ENCODE results near the gene CNKSR3.
A peak's percentile ranks its signal among the peaks of the same experiment; 100 is the strongest.

Gene CNKSR3

DNA sequence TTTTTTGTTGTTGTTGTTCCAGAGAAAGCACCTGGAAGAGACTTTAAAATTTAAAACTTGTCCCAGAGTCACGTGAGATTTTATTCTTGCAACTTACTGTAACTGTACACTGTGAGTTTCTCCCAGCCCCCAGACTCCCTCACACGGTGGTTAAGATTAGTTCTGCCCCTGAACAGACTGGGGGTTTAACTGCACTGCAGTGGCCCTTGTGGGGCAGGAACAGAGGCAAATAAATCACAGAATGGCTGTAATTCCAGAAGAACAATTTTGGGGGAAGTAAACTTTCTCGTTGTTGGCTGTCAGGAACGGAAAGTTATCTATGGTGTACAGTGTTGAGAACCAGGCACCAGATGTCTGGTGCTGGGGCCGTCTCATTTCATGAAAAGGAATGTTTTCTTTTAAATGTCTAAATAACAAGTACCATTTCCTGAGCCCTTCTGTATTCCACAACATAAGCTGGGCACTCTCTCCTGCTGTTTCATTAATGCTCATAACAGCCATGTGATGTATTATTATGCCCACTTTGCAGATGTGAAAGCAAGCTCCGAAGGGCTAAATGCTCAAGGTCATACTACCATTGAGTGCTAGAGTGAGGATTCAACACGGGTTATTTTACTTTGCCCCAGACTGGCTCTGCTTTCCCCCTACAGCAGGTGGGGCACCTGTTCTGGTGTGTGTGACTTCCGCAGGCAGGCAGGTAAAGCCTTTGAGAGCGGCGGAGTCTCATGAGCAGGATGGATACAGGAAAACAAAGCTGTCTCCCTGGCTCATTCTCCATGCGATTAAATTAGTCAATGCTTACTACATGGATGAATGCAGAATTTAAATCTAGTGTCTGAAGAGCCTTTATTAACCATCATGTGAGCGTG, 30.5 kb downstream of the CNKSR3 start:
- Histone ChIP-seq H3K14ac (ENCODE audit: low read length) (no peak overlapping the region), H3K79me1 (ENCODE audit: low read depth, low read length) (peaks cover 10% of the 10 kb centered on the region), H3K27ac (replicated peaks; ENCODE audit: low read length) (no peak overlapping the region), H3K4me3 (ENCODE audit: low read length in 2 of 2) (no peak overlapping the region), H3K4ac (ENCODE audit: low read length) (no peak overlapping the region), H3K27me3 (ENCODE audit: control insufficient read depth in 3 of 3, insufficient read depth in 3 of 3, low read depth in 1 of 3, low read length in 3 of 3) (no peaks in the 10 kb centered on the region), H3K18ac (ENCODE audit: low read length) (no peak overlapping the region), H2BK15ac (ENCODE audit: low read length) (no peak overlapping the region), H2BK5ac (ENCODE audit: low read length) (no peak overlapping the region), H3K4me1 (ENCODE audit: control insufficient read depth in 2 of 2, insufficient read depth in 1 of 2, low read depth in 1 of 2, low read length in 2 of 2) (peaks cover 10 to 26% of the 10 kb centered on the region in 2 donors), H3K4me2 (ENCODE audit: insufficient read depth, low read length, poor library complexity, severe bottlenecking) (no peak overlapping the region), H2AK5ac (ENCODE audit: low read depth, low read length) (no peak overlapping the region), H4K8ac (ENCODE audit: low read depth, low read length) (no peak overlapping the region), H2BK120ac (ENCODE audit: low read depth, low read length) (no peak overlapping the region), H4K91ac (ENCODE audit: low read depth, low read length, poor library complexity) (no peak overlapping the region), H3K9ac (ENCODE audit: low read depth, low read length, poor library complexity) (no peak overlapping the region), H3K36me3 (replicated peaks in 1 of 2; ENCODE audit: control insufficient read depth in 2 of 2, insufficient read depth in 2 of 2, low read length in 2 of 2) (no peaks in the 10 kb centered on the region), H3K9me3 (replicated peaks in 1 of 2; ENCODE audit: control insufficient read depth in 2 of 2, insufficient read depth in 1 of 2, low read depth in 1 of 2, low read length in 2 of 2) (no peaks in the 10 kb centered on the region), H2BK12ac (ENCODE audit: low read length) (no peak overlapping the region), H2AFZ (ENCODE audit: low read length) (no peak overlapping the region), H3K23ac (ENCODE audit: low read depth, low read length, poor library complexity) (no peak overlapping the region)
- no peak for DNase-seq (ENCODE audit: low spot score)
- WGBS, 2 donors (ENCODE audit: extremely low coverage in 2 of 2, insufficient read length in 2 of 2, insufficient replicate concordance in 1 of 2) = no CpG with 5 or more reads among the region's 12 CpGs

DNA sequence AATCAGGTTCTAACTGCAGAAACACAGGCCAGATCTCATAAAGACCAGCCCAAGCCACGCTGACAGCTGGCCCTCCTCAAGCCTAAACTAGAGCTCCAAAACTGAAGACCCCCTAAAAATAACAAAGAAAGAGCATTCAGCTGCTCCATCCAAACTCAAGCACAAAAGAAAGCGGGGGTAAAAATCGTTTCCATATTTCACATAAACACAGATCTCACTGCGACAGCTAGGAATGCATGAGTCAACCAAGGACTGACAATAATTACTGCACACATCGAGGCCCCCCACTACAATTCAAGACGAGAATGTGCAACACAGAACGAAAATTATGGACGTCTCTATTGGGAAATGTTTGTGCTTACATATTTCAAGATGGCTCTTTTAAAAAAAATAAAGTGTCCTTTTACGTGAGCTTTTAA, 31.1 kb downstream of the CNKSR3 start:
- Histone ChIP-seq H3K27ac (replicated peaks; ENCODE audit: low read length) (no peak overlapping the region), H2AK5ac (ENCODE audit: low read depth, low read length) (no peak overlapping the region), H3K27me3 (ENCODE audit: control insufficient read depth in 3 of 3, insufficient read depth in 3 of 3, low read depth in 1 of 3, low read length in 3 of 3) (no peaks in the 10 kb centered on the region), H3K79me1 (ENCODE audit: low read depth, low read length) (peaks cover 10% of the 10 kb centered on the region), H4K91ac (ENCODE audit: low read depth, low read length, poor library complexity) (no peak overlapping the region), H3K14ac (ENCODE audit: low read length) (no peak overlapping the region), H3K36me3 (replicated peaks in 1 of 2; ENCODE audit: control insufficient read depth in 2 of 2, insufficient read depth in 2 of 2, low read length in 2 of 2) (no peaks in the 10 kb centered on the region), H3K4me1 (ENCODE audit: control insufficient read depth in 2 of 2, insufficient read depth in 1 of 2, low read depth in 1 of 2, low read length in 2 of 2) (peaks cover 10 to 26% of the 10 kb centered on the region in 2 donors), H3K4me3 (ENCODE audit: low read length in 2 of 2) (no peak overlapping the region), H3K23ac (ENCODE audit: low read depth, low read length, poor library complexity) (no peak overlapping the region), H2BK120ac (ENCODE audit: low read depth, low read length) (no peak overlapping the region), H3K4me2 (ENCODE audit: insufficient read depth, low read length, poor library complexity, severe bottlenecking) (no peak overlapping the region), H4K8ac (ENCODE audit: low read depth, low read length) (no peak overlapping the region), H2BK5ac (ENCODE audit: low read length) (no peak overlapping the region), H3K9ac (ENCODE audit: low read depth, low read length, poor library complexity) (no peak overlapping the region), H3K9me3 (replicated peaks in 1 of 2; ENCODE audit: control insufficient read depth in 2 of 2, insufficient read depth in 1 of 2, low read depth in 1 of 2, low read length in 2 of 2) (no peaks in the 10 kb centered on the region), H3K18ac (ENCODE audit: low read length) (no peak overlapping the region), H2BK12ac (ENCODE audit: low read length) (no peak overlapping the region), H2BK15ac (ENCODE audit: low read length) (no peak overlapping the region), H2AFZ (ENCODE audit: low read length) (peak overlapping the region; percentile 55), H3K4ac (ENCODE audit: low read length) (no peak overlapping the region)
- no CpG with 5 or more reads among the region's 9 CpGs for WGBS, 2 donors (ENCODE audit: extremely low coverage in 2 of 2, insufficient read length in 2 of 2, insufficient replicate concordance in 1 of 2)
- DNase-seq (ENCODE audit: low spot score) = no peak

- no peak overlapping the region for H4K8ac ChIP-seq (ENCODE audit: low read depth, low read length)
- H3K18ac ChIP-seq (ENCODE audit: low read length) = no peak overlapping the region
- no peak for DNase-seq (ENCODE audit: low spot score)
- no peak overlapping the region for H2BK120ac ChIP-seq (ENCODE audit: low read depth, low read length)
- H3K4me1 ChIP-seq (ENCODE audit: control insufficient read depth in 2 of 2, insufficient read depth in 1 of 2, low read depth in 1 of 2, low read length in 2 of 2) = peaks cover 10 to 26% of the 10 kb centered on the region in 2 donors
- peaks cover 10% of the 10 kb centered on the region for H3K79me1 ChIP-seq (ENCODE audit: low read depth, low read length)
- no peak overlapping the region for H2BK5ac ChIP-seq (ENCODE audit: low read length)
- no peaks in the 10 kb centered on the region for H3K27me3 ChIP-seq (ENCODE audit: control insufficient read depth in 3 of 3, insufficient read depth in 3 of 3, low read depth in 1 of 3, low read length in 3 of 3)
- no peak overlapping the region for H3K4me3 ChIP-seq (ENCODE audit: low read length in 2 of 2)
- H3K4me2 ChIP-seq (ENCODE audit: insufficient read depth, low read length, poor library complexity, severe bottlenecking) = no peak overlapping the region
- H3K4ac ChIP-seq (ENCODE audit: low read length) = no peak overlapping the region
- H3K14ac ChIP-seq (ENCODE audit: low read length) = no peak overlapping the region
- H3K9ac ChIP-seq (ENCODE audit: low read depth, low read length, poor library complexity) = no peak overlapping the region
- no peak overlapping the region for H2AK5ac ChIP-seq (ENCODE audit: low read depth, low read length)
- H3K23ac ChIP-seq (ENCODE audit: low read depth, low read length, poor library complexity) = no peak overlapping the region
- no peaks in the 10 kb centered on the region for H3K9me3 ChIP-seq (replicated peaks in 1 of 2; ENCODE audit: control insufficient read depth in 2 of 2, insufficient read depth in 1 of 2, low read depth in 1 of 2, low read length in 2 of 2)
- no peak overlapping the region for H3K27ac ChIP-seq (replicated peaks; ENCODE audit: low read length)
- H4K91ac ChIP-seq (ENCODE audit: low read depth, low read length, poor library complexity) = no peak overlapping the region
- peak overlapping the region; percentile 39 for H2AFZ ChIP-seq (ENCODE audit: low read length)
- H2BK12ac ChIP-seq (ENCODE audit: low read length) = no peak overlapping the region
- WGBS, 2 donors (ENCODE audit: extremely low coverage in 2 of 2, insufficient read length in 2 of 2, insufficient replicate concordance in 1 of 2) = no CpG with 5 or more reads among the region's 1 CpG
- no peaks in the 10 kb centered on the region for H3K36me3 ChIP-seq (replicated peaks in 1 of 2; ENCODE audit: control insufficient read depth in 2 of 2, insufficient read depth in 2 of 2, low read length in 2 of 2)
- H2BK15ac ChIP-seq (ENCODE audit: low read length) = no peak overlapping the region
Observed at GRCh38 chr6:154478701-154479060, 31.8 kb downstream of the CNKSR3 start.

DNA sequence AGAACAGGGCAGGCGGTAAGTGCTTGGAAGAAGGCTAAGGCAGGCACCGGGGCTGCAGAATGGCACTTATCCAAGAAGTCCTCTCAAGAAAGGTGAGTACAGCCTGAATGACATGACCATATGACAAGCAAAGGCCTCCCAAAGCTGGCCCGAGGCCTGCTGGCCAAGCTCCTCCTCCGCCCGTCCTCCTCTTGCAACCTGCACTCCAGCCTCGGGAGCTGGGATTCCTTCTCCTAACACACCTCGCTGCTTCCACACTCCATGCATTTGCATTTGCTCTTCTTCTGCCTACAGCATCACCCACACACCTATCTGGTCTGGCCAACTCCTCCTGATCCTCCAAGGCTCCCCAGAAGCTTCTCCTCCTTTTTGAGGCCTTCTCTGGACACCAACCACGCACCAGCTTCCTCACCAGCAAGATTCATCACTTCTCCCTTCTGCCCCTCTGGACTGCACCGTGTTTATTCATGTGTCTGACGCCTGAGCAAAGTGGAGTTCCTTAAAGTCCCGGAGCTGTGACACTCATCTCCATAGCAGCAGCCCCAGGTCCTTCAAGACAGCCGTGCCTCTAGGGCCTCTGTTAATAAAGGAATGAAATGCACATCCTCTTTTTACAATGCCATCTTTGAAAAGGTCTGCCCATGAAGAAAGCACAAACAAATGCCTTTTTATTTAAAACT, 32.3 kb downstream of the CNKSR3 start:
- Histone ChIP-seq H4K8ac (ENCODE audit: low read depth, low read length) (no peak overlapping the region), H3K4me3 (ENCODE audit: low read length in 2 of 2) (no peak overlapping the region), H4K91ac (ENCODE audit: low read depth, low read length, poor library complexity) (no peak overlapping the region), H2BK5ac (ENCODE audit: low read length) (no peak overlapping the region), H3K27me3 (ENCODE audit: control insufficient read depth in 3 of 3, insufficient read depth in 3 of 3, low read depth in 1 of 3, low read length in 3 of 3) (no peaks in the 10 kb centered on the region), H3K79me1 (ENCODE audit: low read depth, low read length) (peaks cover 10% of the 10 kb centered on the region), H3K36me3 (replicated peaks in 1 of 2; ENCODE audit: control insufficient read depth in 2 of 2, insufficient read depth in 2 of 2, low read length in 2 of 2) (no peaks in the 10 kb centered on the region), H2BK15ac (ENCODE audit: low read length) (no peak overlapping the region), H3K23ac (ENCODE audit: low read depth, low read length, poor library complexity) (no peak overlapping the region), H3K9me3 (replicated peaks in 1 of 2; ENCODE audit: control insufficient read depth in 2 of 2, insufficient read depth in 1 of 2, low read depth in 1 of 2, low read length in 2 of 2) (peaks cover 0 to 1% of the 10 kb centered on the region in 2 donors), H3K27ac (replicated peaks; ENCODE audit: low read length) (no peak overlapping the region), H3K4ac (ENCODE audit: low read length) (no peak overlapping the region), H2BK12ac (ENCODE audit: low read length) (no peak overlapping the region), H3K9ac (ENCODE audit: low read depth, low read length, poor library complexity) (peak overlapping the region; percentile 22), H2AFZ (ENCODE audit: low read length) (peak overlapping the region; percentile 39), H2AK5ac (ENCODE audit: low read depth, low read length) (no peak overlapping the region), H3K14ac (ENCODE audit: low read length) (no peak overlapping the region), H3K4me1 (ENCODE audit: control insufficient read depth in 2 of 2, insufficient read depth in 1 of 2, low read depth in 1 of 2, low read length in 2 of 2) (peaks cover 12 to 26% of the 10 kb centered on the region in 2 donors), H3K18ac (ENCODE audit: low read length) (peak overlapping the region; percentile 33), H2BK120ac (ENCODE audit: low read depth, low read length) (no peak overlapping the region), H3K4me2 (ENCODE audit: insufficient read depth, low read length, poor library complexity, severe bottlenecking) (no peak overlapping the region)
- no CpG with 5 or more reads among the region's 12 CpGs for WGBS, 2 donors (ENCODE audit: extremely low coverage in 2 of 2, insufficient read length in 2 of 2, insufficient replicate concordance in 1 of 2)
- DNase-seq (ENCODE audit: low spot score) = no peak
